GM18951 (cell line): ENCODE results near the gene FAT1.

ENCODE experiments used
- POLR2A ChIP-seq: IDR thresholded peaks from 4 replicates; pipeline ENCODE4 v1.6.1; 2011; ENCODE audit warnings: mild to moderate bottlenecking; ENCODE audit not compliant: insufficient read length, insufficient read depth; ENCODE audit errors: extremely low read depth
- in situ Hi-C: fragments of 300-500 bp; cut with MboI; formaldehyde crosslinking; loops from one replicate; pipeline ENCODE4 v1.12.0; 2022; ENCODE audit warnings: low sequenced_read_pairs, mixed read lengths, inconsistent platforms; ENCODE audit not compliant: unreplicated experiment

FAT1 gene

DNA sequence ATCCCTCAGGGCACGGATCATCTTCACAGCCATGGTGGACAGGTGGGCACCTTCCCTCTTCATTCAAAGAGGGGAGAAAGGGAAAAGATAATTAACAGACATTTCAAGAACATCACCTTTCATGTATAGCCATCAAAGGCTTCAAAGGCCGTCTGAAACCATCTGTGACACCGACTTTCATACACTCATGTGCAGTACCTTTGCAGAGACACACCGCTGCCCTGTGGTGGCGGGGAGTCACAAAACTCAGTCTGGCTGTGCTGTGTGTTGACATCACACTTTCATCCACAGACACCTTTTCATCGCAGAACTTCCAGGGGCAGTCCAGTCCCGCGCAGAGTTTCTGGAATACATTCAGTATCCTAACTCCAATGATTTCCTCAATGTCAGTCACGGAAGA, 120.7 kb downstream of the FAT1 start:
- in situ Hi-C loops: no loop called here
- no peak for TF ChIP-seq POLR2A

DNA sequence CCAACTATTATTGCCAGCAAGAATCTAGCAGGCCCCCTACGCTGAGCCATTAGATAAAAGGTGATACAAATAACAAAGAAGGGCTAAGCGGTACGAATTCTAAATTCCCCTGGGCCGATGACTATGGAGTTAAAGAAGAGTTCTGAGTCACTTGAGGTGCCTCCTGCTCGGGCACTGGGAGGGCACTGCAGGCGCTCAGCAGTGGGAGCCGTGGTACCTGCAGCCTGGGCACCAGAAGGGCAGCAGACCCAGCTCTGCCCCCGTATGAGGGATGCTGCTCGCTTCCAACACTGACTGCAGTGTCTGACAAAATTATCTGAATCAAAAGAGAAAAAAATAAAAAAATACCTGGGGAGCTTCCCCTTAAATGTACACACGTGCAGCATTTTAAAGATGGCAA, 124.2 kb downstream of the FAT1 start:
- in situ Hi-C loops: no loop called here
- TF ChIP-seq POLR2A: no peak

DNA sequence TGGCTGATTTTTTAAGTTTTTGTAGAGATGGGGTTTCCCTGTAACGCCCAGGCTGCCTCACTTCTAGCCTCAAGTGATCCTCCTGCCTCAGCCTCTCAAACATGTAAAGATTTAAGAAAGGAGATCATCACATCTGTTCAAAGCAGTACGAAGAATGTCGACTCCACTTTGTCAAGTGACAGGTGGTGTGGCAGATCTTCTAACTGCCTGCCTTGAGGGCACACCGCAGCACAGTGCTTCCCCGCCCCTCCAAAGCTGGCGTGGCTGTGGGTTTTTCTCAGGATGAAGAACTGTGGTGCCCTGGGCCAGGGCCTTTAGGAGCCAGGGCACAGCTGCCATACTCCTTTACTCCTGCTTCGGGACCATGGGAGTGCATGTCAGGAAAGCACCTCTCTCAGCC, 125.0 kb downstream of the FAT1 start:
- in situ Hi-C loops: no loop called here

DNA sequence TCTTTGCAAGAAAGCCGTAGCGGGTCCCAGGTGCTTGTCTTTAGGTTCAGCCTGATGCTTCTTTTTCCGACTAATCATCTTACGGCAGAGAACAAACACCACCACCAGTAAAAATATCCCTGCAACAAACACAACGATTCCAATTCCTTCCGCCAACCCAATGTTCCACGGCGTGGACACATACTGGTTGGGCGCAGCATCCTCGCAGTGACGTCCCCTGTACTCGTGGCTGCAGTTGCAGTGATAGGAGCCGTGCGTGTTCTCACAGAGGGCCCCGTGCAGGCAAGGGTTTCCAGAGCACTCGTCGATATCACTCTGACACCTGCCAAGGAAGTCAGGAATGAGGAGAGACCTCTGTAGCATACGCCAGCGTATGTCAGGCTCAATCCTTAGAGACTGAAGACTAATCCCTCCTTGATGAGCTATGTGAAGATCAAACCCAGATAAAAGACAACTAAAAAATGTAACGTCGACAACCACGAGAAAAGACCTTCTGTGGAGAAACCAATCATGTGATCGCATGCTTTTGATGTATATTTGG, 126.7 kb downstream of the FAT1 start:
- in situ Hi-C loops: no loop called here
- no peak for TF ChIP-seq POLR2A

More for the DNA sequence above, 125.0 kb downstream of the FAT1 start:
- no peak for TF ChIP-seq POLR2A

DNA sequence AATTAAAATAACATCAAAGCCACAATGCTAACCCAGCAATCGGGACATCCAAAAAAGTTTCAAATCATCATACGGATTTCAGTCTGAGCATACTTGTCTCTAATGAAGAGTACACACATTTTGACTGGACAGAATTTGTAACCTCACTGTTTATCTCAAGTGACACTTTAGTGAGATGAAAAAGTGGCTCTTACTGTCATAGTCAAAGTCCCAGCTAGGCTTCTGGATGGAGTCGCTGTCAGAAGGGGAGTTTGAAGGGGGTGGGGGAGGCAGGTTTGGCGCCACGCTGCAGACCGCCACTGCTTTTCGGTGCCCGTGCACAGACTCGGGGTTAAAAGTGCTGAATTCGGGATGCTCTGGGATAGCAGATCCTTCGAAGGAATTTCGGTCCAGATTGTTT, 127.3 kb downstream of the FAT1 start:
- TF ChIP-seq POLR2A: no peak
- in situ Hi-C loops: no loop called here

DNA sequence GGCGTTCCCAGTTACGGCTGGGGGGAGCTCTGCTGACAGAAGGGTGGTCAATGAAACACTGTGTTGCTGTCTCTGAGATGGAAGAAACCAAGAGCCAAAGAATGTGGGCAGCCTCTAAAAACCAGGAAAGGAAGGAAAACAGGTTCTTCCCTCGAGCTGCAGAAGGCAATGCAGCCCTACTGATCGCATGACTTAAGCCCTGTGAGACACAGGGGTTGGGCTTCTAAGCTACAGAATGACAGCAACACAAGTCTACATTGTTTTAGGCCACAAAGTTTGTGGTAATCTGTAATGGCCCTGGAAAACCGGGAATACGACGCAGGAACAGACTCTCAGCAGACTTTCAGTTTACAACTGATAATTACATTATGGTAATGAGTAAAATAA, 130.1 kb downstream of the FAT1 start:
- no peak for TF ChIP-seq POLR2A
- in situ Hi-C loops: no loop called here

DNA sequence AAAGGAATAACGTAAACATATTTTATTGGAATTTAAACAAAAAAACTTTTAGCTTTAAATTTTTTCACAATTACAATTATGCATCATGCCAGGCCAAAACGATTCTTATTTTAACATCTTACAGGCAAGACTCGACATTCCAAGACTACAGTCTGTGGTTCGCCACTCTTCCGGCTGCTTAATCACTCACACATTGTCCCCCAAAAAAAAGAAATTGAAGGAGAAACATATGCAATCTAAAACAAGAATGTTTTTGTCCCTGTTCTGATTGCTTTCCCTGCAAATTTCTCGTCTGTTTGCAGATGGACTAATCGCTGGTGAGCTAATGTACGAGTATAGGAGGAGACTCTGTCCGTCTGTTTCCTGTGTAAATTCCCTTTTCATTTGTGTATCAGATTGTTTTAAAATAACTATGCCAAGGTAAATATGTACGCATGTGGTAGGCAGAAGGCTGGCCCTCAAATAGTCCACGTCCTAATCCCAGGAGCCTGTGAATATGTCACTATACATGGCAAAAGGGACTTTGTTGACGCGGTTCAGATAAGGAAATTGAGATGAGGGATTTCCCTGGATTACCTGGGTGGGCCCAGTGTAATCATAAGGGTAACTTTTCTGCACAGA, 130.6 kb downstream of the FAT1 start:
- in situ Hi-C loops: no loop called here
- no peak for TF ChIP-seq POLR2A

DNA sequence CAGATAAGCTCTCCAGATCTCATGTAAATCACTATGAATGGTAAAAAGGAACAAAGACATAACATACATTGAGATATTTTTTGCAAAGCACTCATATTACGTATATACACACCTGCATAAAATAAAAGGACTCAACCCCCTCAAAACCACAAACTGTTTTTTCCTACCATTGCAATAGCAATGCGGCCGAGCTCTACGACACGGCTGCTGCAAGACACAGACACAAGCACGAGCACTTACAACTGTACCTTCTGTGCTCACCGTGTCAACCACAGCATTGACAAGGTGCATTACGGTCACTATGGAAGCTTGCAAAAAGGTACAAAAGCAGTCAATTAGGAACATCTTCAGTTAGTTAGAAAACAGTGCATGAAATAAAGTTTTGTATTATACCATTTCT, 131.2 kb downstream of the FAT1 start:
- in situ Hi-C loops: no loop called here
- TF ChIP-seq POLR2A: no peak

DNA sequence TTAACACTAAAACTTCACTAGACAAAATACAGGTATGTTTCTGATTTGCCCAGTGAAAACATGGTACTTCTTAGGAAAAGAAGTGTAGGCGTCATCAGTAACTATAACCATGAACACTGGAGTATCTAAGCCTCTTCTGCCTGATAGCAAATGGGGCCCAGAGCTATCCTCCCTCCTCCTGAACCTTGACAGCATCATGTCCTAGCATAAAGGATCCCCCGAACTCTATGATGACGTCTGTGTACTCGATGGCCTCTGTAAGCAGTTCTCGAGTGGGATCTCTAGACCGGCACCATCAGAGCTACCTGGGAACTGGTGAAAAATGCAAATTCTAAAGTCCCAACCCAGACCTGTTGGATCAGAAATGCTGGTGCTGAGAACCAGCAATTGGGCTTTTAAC, 132.0 kb downstream of the FAT1 start:
- in situ Hi-C loops: no loop called here
- no peak for TF ChIP-seq POLR2A

DNA sequence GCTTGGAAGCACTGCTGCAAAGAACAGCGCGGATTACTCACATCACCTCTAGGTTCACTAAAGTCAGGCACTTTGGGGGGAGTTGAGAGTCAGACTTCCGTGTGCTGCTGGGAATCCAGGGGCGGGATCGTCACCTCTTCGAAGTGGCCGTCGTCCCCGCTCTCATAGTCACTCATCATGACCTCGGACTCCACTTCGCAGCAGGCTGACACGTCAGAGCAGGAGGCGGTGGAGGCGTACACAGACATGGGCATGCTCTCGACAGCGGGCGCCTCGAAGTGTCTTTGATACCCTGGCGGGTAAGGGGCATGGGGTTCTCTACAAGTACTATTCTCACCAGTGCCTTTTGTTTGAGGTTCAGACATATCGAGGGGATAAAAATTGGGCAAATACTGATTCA, 135.2 kb downstream of the FAT1 start:
- no peak for TF ChIP-seq POLR2A
- in situ Hi-C loops: loop anchor here (10.0 kb wide), 1 partner anchor 294 kb away; no protein-coding TSS in a partner anchor

DNA sequence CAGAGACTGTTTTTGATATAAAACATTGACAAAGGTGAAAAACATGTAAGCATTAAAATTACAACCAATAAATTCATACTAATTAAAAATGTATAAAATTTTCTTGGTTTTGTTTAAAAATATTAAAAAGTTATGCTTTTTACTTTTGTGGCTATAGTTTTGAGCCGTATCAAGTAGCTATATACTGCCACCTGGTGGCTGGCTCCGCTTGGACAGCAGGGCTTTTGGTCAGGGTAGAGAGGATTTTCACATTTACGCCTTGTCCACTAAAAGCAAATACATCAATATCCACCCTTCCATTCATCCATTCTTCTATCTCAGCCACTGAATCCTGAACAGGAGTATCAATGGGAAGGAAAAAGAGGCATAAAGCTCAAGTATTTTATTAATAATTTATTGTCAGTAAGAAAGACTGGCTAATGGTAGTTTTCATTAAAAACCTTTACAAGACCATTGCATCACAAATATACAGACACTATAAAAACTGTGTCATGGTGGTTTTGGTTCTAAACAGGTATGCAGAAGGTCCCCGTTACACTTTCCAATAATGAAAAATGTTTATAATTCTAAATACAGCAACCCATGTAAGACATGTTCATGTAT, 136.1 kb downstream of the FAT1 start:
- no peak for TF ChIP-seq POLR2A
- in situ Hi-C loops: loop anchor here (10.0 kb wide), 1 partner anchor 293 kb away; no protein-coding TSS in a partner anchor

DNA sequence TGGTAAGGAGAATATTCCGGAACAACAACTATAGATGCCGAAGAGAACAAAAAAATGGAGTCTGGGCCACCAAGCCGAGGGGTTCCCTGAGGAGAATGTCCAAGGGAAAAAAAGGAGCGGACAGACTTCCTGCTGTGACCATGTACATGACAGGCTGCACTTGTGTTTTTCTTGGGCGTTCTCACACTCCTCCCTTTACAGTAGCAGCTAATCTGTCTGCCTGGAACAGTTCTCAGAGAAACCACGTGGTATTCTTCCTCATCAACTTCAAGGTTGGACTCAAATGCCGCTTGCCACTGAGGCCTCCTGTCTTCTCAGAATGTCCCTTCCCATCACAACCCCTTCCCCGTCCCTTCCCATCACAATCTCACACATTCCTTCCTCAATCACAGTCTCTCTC, 137.5 kb downstream of the FAT1 start:
- in situ Hi-C loops: loop anchor here (10.0 kb wide), 1 partner anchor 291 kb away; no protein-coding TSS in a partner anchor

DNA sequence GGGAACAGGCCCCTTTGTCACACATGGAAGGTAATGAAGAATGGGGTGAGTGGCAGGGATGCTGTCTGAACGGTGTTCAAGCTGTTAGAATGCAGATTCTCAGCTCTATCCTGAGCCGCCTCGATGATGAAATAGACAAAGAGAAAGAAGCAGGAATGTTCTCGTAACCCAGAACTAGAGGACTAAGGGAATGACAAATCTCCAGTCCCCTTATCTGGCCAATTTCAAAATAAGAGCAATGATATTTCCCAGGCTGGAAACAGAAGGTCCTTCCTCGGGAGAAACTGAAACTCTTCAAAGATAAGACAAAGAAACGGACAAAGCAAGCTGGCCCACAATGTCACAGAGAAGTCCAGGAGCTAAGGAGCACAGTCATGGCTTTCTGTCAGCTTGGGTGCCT, 138.7 kb downstream of the FAT1 start:
- in situ Hi-C loops: loop anchor here (10.0 kb wide), 1 partner anchor 290 kb away; no protein-coding TSS in a partner anchor
- no peak for TF ChIP-seq POLR2A

More for the DNA sequence above, 137.5 kb downstream of the FAT1 start:
- no peak for TF ChIP-seq POLR2A

DNA sequence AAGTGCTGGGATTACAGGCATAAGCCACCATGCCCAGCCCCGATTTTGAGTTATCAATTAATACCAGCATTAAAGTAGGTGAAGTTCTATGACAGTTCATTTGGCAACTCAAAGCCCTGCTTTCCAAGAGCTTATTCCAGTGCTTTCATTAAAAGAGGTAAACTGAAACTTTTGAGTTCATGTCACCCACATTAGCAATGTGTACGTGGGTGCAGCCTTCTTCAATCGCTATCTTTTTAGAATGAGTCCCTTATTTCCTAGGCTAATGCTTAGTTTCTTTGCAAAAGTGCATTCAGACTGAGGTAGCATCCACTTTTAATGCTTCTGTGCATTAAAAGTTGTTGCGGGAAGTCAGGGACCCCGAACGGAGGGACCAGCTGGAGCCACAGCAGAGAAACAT, 142.2 kb downstream of the FAT1 start:
- in situ Hi-C loops: loop anchor here (10.0 kb wide), 1 partner anchor 287 kb away; no protein-coding TSS in a partner anchor
- TF ChIP-seq POLR2A: no peak
